Effector CD8-positive, alpha-beta T cell (primary cell): ENCODE results near the gene ZNF814.
"Not testable (repeated sequence)": the region's sequence is repeated elsewhere in the genome, so short reads cannot be mapped to it uniquely, and the experiment has no call there.

Experiments
- DNase-seq: peaks from one replicate; lab custom pipeline; 2025; lab: John Stamatoyannopoulos, UW

Gene ZNF814

DNA sequence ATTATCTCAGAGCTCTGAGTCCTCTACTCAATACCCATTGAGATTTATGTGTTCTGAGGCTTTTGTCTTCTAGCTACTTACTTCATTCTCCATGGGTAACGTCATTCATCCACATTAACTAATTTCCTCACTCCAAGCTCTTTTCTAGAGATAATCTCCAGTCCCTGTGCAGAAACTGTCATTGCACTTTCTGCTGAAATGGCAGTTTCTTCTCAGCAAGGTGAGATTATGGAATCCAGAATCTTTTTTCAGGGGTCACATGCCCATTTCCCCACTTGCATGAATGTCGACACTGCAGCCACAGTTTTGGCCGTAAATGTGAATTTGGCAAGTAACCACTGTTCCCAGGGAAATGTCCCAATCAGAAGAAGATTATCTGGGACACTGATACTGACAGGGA, 26.5 kb downstream of the ZNF814 start:
- not testable (repeated sequence) for DNase-seq

DNA sequence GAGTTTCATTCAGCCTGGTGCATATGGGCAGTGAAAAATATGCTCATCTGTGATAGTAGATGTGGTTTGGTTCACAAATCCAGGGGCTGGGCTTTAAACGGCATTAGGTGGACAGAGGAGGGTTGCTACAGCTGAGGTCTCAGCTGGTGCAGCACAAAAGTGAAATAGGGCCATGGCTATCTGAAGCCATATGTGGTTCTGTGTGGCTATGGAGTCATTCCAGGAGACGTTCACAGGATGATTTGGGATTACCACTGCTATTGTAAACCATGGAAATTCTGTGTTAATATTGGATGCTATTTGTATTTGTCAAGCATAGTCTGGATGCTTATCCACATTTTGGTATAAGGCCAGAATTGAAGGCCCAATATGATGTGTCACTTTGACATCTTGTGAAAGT, 34.7 kb downstream of the ZNF814 start:
- DNase-seq = not testable (repeated sequence)

DNA sequence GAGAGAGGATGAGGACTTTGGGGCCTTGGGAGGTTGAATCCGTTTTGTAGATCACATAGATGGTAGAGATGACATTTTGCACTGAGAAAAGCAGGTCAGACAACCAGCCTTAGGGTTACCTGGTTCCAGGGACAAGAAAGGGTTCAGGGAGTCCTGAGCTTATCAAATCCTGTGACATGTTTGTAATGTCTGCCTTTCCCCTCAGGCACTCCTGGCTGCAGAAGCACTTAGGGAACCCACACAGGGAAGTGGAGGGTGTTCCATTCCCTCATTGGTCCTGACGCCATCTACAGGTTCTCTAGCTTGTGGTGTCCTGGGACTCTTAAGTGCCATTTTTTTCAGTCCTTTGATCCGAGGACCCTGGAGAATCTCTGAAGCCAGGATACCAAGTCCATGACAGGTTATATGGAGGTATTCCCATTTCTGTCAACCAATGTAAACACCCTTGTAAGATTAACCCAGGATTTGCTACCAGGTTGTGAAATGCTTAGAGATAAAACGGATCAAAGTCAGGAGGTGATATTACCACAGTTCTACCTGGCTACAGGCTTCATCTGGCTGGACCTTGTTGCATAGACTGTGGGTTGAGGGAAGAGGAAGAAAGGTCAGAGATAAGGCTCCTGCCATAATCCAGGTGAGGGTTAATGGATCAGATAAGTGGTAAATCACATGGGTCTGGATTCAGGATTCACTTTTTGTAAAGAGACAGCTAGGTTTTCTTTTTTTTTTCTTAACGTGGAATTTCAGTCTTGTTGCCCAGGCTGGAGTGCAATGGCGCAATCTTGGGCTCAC, 36.8 kb downstream of the ZNF814 start:
- not testable (repeated sequence) for DNase-seq

DNA sequence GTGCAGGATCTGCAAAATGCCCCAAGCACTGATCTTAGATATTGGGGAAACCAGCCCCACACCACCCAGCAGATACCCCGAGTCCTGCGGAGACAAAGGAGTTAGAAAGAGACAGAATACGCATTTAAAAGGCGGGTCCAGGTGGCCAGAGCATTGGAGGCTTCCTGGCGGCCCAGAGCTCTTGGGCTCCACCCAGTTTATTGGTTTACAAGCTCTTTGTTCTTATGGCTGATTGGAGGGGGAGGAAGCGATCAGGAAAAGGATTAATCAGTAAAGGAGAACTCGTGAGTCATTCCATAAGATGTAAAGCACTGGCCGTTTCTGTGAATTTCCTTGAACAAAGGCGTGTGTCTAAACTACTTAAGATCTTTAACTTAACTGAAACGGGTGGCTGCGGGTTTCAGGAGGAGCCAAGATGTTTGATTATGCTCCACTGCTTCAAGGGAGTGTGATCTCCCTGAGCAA, 38.3 kb downstream of the ZNF814 start:
- DNase-seq = no peak

DNA sequence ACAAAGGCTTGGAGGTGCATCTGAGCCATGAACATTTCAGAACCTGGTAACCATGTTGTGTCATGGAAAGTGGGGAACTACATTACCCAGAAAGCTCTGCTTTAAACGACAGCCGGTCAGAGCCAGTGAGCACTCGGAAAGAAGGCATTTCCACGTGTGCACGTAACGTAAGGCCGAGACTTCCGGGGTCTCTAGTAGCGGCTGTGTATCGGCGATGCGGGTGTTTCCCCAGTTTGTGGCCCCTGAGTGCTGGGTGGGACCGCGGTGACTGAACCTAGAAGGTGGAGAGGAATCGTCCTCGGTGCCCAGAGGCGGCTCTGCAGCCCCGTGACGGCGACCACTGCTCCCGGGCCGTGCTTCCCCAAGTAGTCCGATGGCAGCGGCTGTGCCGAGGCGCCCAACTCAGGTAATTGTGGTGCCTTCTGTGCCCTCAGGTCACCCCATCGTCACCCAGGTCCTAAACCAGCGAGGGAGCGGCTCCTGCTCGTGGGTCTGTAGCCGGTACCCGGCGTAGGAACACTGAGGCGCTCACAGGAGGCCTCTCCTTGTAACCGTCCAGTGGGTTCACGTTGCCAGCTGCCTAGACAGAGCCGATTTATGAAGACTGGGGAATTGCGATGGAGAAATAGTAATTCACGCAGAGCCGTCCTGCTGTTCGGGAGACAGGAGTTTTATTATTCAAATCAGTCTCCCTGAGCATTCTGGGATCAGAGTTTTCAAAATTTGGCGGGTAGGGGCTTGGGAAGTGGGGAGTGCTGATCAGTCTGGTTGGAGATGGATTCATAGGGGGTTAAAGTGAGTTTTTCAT, 39.0 kb downstream of the ZNF814 start, which contains the start of gene ZNF587:
ZNF587 (plus strand) TSS at position 194 of the 808 bp plus-strand sequence; CDS start at position 374, 180 bp downstream.
- DNase-seq = peak; percentile 77

DNA sequence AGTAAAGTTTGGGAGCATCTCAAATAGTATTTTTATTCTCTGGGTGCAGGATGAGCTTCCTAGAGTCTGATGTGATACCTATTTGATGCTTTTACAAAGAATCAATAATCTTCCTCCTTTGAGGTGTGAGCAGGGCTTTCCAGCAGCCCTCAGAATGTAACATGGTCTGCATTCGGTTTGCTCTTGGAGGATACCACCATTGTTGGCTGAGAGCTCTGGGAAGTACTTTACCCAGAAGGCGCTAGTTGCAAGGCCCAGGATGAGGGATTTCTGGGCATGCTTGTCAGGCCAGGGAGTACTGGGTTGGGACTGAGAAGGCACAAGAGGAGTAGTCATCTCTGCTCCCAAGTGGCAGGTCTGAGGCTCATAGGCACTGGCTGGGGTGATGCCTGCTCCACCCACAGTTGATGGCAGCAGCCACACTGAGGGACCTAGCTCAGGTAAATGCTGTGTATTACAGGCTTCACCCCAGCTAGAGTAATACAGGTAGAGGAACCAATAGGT, 39.6 kb downstream of the ZNF814 start:
- DNase-seq = not testable (repeated sequence)

DNA sequence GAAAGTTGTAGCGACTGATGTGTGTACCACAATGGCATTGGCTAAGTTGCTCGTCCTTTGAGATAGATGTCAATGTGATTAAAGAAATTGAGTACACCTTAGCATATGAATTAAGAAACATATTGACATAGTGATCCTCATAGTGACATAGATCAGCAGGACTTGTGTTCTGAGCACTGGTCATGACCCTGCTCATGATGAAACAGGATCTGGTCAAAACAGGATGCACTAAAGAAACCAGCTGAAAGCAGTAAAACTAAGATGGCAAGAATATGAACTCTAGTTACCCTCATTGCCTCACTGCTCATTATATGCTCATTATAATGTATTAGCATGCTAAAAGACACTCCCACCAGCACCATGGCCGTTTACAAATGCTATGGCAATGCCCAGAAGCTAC, 41.7 kb downstream of the ZNF814 start:
- not testable (repeated sequence) for DNase-seq

DNA sequence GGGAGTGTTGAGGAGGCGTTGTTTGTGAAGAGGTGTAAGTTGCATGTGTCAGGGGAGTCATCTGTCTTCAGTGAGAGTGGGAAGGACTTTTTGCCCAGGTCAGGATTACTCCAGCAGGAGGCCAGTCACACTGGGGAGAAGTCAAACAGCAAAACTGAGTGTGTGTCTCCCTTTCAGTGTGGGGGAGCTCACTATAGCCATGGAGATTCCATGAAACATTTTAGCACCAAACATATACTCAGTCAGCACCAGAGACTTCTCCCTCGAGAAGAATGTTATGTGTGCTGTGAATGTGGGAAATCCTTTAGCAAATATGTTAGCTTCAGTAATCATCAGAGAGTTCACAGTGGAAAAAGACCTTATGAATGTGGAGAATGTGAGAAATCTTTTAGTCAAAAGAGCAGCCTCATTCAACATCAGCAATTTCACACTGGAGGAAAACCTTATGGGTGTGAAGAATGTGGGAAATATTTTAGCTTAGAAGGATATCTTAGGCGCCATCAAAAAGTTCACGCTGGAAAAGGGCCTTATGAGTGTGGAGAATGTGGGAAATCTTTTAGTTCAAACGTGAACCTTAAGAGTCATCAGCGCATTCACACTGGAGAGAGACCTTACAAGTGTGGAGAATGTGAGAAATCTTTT, 47.6 kb downstream of the ZNF814 start:
- DNase-seq = no peak

DNA sequence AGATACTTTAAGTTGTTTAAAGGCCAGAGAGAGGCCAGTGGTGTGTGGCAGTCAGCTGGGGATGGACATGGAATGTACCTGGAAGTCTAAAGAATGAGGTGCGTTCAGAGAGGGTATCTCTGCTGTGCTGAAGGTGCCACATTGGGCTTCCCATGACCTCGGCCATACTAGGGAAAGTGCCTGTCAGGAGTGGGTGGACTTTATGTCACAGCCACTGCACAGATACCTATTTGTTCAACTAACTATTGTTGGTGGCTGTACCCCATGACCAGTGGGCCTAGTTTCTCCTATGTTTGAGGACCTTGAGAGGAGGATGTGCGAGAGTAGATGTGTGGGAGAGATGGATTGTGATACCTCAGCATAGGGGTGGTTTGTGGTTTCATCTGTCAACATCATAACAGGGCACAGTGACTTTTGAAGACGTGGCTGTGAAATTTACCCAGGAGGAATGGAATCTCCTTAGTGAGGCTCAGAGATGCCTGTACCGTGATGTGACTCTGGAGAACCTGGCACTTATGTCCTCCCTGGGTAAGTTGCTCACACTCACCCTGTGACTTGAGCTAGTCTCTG, 50.1 kb downstream of the ZNF814 start:
- DNase-seq = not testable (repeated sequence)

DNA sequence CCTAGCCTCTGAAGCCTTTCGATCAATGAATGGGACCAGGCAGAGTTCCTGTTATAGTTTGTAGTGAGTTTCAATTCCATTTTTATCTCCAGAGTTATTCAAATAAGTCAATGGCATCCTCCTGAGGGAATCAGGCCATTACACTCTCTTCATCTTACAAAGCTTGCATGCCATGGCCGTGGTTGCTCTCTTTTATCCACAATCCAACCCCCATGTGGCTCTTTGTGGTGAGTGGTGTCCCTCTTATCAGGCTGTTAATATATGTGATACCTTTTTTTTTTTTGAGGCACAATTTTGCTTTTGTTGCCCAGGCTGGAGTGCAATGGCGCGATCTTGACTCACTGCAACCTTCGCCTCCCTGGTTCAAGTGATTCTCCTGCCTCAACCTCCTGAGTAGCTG, 51.8 kb downstream of the ZNF814 start:
- not testable (repeated sequence) for DNase-seq

DNA sequence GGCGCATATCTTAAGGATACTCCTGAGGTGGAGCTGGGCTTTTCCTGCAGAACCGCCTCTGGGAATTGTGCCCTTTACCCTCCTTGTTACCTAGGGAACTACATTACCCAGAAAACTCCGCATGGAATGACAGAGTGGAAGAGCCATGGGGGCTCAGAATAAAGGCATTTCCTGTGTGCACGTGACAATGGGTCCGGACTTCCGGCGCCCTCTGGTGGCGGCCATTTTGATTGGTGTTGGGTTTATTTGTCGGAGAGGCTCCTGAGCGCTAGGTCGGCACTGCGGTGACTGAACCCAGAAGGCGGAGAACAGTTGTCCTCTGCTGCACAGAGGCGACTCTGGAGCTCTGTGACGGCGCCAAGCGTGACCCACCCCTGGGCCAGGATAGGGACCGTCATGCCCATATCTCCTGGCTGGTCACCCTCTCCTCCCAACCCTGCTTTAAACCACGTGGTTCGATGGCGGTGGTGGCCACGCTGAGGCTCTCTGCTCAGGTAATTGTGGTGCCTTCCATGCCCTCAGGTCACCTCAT, 58.7 kb downstream of the ZNF814 start, which contains the start of gene ZNF587B:
ZNF587B (plus strand) TSS at position 229 of the 532 bp plus-strand sequence; CDS start at position 459, 230 bp downstream.
- DNase-seq = peak; percentile 31

DNA sequence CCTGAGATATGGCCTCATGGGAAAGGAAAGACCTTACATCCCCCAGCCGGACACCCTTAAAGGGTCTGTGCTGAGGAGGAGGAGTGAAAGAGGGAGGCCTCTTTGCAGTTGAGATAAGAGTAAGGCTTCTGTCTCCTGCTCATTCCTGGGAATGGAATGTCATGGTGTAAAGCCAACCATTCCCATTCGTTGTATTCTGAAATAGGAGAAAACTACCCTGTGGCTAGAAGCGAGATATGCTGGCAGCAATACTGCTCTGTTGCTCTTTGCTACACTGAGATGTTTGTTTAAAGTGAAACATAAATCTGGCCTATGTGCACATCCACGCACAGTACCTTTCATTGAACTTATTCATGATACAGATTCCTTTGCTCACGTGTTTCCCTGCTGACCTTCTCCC, 59.5 kb downstream of the ZNF814 start:
- DNase-seq = no peak

DNA sequence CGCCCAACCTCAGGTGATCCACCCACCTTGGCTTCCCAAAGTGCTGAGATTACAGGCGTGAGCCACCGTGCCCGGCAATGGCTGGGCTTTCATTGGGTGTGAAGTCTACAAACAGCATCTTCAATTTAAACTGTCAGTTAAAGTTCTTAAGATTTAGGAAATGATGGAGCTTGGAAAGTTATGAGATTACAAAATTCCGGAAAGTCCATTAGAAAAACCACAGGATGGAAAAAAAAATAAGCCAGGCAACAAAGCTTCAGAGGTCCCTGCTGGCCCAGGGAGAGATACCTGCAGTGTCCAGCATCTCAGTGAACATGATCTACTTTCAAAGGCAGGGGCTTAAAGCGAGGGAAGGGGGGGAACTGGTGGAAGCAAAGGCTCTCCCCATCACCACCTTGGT, 63.3 kb downstream of the ZNF814 start:
- no peak for DNase-seq

DNA sequence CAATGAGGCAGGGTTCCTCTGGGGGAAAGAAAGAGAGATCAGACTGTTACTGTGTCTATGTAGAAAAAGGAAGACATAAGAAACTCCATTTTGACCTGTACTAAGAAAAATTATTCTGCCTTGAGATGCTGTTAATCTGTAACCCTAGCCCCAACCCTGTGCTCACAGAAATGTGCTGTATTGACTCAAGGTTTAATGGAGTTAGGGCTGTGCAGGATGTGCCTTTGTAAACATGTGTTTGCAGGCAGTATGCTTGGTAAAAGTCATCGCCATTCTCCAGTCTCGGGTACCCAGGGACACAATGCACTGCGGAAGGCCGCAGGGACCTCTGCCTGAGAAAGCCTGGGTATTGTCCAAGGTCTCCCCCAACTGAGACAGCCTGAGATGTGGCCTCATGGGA, 65.2 kb downstream of the ZNF814 start:
- not testable (repeated sequence) for DNase-seq

DNA sequence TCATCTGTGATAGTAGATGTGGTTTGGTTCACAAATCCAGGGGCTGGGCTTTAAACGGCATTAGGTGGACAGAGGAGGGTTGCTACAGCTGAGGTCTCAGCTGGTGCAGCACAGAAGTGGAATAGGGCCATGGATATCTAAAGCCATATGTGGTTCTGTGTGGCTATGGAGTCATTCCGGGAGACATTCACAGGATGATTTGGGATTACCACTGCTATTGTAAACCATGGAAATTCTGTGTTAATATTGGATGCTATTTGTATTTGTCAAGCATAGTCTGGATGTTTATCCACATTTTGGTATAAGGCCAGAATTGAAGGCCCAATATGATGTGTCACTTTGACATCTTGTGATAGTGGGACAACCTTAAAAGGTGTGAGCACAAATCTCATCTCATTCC, 65.7 kb downstream of the ZNF814 start:
- not testable (repeated sequence) for DNase-seq

DNA sequence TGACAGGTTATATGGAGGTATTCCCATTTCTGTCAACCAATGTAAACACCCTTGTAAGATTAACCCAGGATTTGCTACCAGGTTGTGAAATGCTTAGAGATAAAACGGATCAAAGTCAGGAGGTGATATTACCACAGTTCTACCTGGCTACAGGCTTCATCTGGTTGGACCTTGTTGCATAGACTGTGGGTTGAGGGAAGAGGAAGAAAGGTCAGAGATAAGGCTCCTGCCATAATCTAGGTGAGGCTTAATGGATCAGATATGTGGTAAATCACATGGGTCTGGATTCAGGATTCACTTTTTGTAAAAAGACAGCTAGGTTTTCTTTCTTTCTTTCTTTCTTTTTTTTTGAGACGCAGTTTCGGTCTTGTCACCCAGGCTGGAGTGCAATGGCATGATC, 67.3 kb downstream of the ZNF814 start:
- DNase-seq = not testable (repeated sequence)

DNA sequence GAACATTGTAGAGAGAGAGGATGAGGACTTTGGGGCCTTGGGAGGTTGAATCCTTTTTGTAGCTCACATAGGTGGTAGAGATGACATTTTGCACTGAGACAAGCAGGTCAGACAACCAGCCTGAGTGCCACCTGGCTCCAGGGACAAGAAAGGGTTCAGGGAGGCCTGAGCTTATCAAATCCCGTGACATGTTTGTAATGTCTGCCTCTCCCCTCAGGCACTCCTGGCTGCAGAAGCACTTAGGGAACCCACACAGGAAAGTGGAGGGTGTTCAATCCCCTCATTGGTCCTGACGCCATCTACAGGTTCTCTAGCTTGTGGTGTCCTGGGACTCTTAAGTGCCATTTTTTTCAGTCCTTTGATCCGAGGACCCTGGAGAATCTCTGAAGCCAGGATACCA, 67.7 kb downstream of the ZNF814 start:
- DNase-seq = not testable (repeated sequence)

DNA sequence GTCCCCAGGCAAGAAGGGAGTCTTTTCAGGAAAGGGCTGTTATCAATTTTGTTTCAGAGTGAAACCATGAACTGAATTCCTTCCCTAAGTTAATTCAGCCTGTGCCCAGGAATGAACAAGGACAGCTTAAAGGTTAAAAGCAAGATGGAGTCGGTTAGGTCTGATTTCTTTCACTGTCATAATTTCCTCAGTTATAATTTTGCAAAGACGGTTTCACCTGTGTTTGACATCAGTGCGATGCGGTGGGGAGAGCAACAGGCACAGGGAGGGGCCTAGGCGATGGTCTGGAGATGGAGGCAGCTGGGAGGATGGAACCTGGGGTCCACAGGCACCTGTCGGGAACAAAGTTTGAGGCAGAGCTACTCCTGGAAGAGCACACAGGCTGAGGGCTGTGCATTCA, 68.2 kb downstream of the ZNF814 start:
- DNase-seq = no peak

DNA sequence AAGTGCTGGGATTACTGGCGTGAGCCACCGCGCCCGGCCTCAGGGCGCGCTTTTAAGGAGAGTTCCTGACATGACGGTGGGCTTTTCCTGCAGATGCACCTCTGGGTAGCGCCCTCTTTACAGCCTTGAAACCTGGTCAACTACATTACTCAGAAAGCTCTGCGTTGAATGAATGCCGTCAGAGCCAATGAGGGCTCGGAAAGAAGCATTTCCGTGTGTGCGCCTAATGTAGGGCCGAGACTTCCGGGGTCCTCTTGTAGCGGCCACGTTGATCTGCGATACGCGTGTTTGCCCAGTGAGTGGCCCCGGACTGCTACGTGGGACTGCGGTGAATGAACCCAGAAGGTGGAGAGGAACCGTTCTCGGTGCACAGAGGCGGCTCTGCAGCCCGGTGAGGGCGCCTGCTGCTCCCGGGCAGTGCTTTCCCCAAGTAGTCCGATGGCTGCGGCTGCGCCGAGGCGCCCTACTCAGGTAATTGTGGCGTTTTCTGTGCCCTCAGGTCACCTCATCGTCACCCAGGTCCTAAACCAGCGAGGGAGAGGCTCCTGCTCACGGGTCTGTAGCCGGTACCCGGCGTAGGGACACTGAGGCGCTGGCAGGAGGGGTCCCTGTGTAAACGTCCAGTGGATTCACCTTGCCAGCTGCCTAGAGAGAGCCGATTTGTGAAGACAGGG, 69.2 kb downstream of the ZNF814 start:
- peak; percentile 71 for DNase-seq

DNA sequence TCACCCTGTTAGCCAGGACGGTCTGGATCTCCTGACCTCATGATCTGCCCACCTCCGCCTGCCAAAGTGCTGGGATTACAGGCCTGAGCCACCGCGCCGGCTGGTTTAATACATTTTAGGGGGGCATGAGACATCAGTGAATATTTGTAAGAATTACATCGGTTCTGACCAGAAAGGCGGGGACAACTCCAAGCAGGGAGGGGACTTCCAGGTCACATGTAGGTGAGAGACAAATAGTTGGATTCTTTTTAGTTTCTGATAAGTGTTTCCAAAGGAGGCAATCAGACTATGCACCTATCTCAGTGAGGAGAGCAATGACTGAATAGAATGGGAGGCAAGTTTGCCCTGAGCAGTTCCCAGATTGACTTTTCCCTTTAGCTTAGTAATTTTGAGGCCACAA, 70.5 kb downstream of the ZNF814 start:
- DNase-seq = no peak

DNA sequence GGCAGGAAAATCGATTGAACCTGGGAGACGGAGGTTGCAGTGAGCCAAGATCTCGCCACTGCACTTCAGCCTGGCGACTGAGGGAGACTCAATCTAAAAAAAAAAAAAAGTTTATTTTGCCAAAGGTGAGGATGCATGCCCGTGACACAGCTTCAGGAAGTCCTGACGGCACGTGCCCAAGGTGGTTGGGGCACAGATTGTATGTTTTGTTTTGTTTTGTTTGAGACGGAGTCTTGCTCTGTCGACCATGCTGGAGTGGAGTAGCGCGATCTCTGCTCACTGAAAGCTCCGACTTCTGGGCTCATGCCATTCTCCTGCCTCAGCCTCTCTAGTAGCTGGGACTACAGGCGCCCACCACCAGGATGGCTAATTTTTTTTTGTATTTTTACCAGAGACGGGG, 70.9 kb downstream of the ZNF814 start:
- no peak for DNase-seq
